Spinal cord (tissue), 10 donors: ENCODE results near the gene DMBX1. TPM values are rescaled to one million over a fixed set of nuclear protein-coding genes. Genes with fewer than 3 reads are reported as not detected.

Source experiments
- DNase-seq, 6 donors: peaks; one replicate each; pipeline versions ENCODE4 v3.0.0 to v3.0.0-alpha.2; 2013 to 2015; ENCODE audit warnings: low spot score in 6 of 6, low read depth in 4 of 6
- H3K27ac ChIP-seq: one replicate; pipeline ENCODE4 v1.5.1; 2013; ENCODE audit warnings: low read depth, low read length, control low read depth
- H3K27me3 ChIP-seq: one replicate; pipeline ENCODE4 v1.6.1; 2013; ENCODE audit warnings: low read length; ENCODE audit not compliant: control insufficient read depth, insufficient read depth
- H3K36me3 ChIP-seq: one replicate; pipeline ENCODE4 v1.6.1; 2013; ENCODE audit warnings: low read length; ENCODE audit not compliant: control insufficient read depth, insufficient read depth
- H3K4me1 ChIP-seq: one replicate; pipeline ENCODE4 v1.6.1; 2013; ENCODE audit warnings: low read length; ENCODE audit not compliant: control insufficient read depth, insufficient read depth
- H3K4me3 ChIP-seq: one replicate; pipeline ENCODE4 v1.5.1; 2013; ENCODE audit warnings: low read depth, low read length, control low read depth
- H3K9me3 ChIP-seq: one replicate; pipeline ENCODE4 v1.6.1; 2013; ENCODE audit warnings: low read length; ENCODE audit not compliant: control insufficient read depth, insufficient read depth
- WGBS: methylation state at CpG from one replicate; pipeline ENCODE4 v1.1.5; 2013; ENCODE audit warnings: missing lambda C conversion rate; ENCODE audit not compliant: insufficient coverage; 5-methylcytosine and 5-hydroxymethylcytosine counted together
- long read RNA-seq, 4 donors: transcript quantifications; one replicate each; lab custom pipeline, GENCODE V29; 2026
- polyA plus RNA-seq, 2 donors: library from polyadenylated mRNA; unstranded; fragments of 120-200 nt; gene quantifications; one replicate each; pipeline ENCODE4 v1.2.1, GENCODE V29; 2013; ENCODE audit not compliant: insufficient read length in 2 of 2
- total RNA-seq, 2 donors: library from RNA; depleted of rRNA in 1 of 2; stranded (reverse); fragments of 120-200 nt in 1 of 2; fragments of >200 nt in 1 of 2; gene quantifications; one replicate each; pipeline versions ENCODE4 v1.2.3 to v1.2.4, GENCODE V29; 2013 to 2014
- donor health status: healthy.

DMBX1 gene
- total RNA-seq = under 1 TPM; 0.10 to 0.33 TPM
- polyA plus RNA-seq = under 1 TPM; 0.23 to 0.29 TPM
- long read RNA-seq, donor 1 = 0 reads
- long read RNA-seq, donor 2 = 0 reads
- long read RNA-seq, donor 3 = 0 reads
- long read RNA-seq, donor 4 = 0 reads

DNA sequence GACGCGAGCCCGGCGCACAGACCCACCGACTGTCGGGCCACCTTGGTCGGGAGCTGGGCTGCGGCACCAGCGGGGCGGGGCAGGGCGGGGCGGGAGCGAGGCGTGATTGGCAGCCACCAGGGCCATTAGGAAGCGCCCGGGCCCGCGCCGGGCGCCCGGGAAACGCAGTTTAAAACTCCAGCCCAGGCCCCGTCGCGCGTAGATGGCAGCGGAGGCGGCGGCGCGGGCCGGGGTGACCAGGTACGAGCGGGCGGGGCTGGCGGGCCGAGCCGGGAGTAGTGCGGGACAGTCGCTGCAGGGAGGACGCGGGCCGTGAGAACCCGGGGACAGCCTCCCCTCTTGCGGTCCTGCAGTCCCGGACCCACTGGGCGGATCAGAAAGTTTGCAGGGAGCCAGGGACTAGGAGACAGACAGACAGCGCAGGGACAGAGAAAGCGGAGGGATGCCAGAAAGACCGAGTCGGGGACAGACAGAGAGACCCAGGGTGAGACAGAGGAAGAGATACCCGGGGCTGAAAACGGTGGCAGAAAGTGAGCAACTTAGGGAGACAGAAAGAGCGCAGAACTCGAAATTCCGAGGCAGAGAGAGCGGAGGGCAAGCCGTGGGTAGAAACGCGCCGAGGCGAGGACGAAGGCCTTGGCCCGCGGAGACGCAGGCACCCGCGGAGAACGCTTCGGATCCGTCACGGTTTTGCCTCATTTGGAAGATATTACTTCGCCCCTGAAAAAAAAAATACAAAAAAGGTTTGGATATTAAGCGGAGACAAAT is at the start of gene DMBX1:
DMBX1 (plus strand) TSS at position 199 of the 768 bp plus-strand sequence. CDS start 17,175 bp downstream, outside the sequence.
- no peaks in the 10 kb centered on the region for H3K36me3 ChIP-seq
- WGBS = under 1% methylated on average over 74 of the region's 74 CpGs
- no peak within 1 kb of the TSS for H3K27ac ChIP-seq
- peaks cover 99% of the 10 kb centered on the region for H3K27me3 ChIP-seq
- DNase-seq = peak in 2 of 6 donors; percentile 20 to 42
- peaks cover 25% of the 10 kb centered on the region for H3K4me1 ChIP-seq
- no peak within 1 kb of the TSS for H3K4me3 ChIP-seq
- no peaks in the 10 kb centered on the region for H3K9me3 ChIP-seq

DNA sequence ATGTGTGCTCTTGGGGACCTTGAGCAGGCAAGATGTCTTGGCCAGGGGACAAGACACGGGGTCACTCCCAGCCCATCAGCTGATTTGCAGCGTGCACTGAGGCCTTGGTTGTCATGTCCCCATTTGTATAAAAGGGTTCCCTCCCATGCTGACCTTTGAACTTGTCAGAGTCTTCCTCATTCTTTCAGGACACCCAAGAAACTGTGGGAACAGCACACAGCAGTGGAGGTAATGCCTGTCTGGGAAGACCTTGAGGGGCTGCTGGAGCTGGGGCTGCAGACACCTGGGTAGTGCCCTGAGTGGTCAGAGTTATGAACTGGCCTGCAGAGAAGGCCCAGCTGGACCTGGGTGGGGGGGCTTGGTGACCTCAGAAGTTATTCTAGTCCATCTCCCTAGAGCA is 49.2 kb upstream of the DMBX1 start:
- Histone ChIP-seq H3K9me3 (no peaks in the 10 kb centered on the region), H3K27me3 (peaks cover 15% of the 10 kb centered on the region), H3K4me3 (no peak overlapping the region), H3K36me3 (no peaks in the 10 kb centered on the region), H3K4me1 (peaks cover 10% of the 10 kb centered on the region), H3K27ac (no peak overlapping the region)
- DNase-seq = no peak
- 88% methylated on average over 2 of the region's 2 CpGs for WGBS

GRCh38 chr1:46442317-46443161 is 47.1 kb upstream of the DMBX1 start:
- no peaks in the 10 kb centered on the region for H3K36me3 ChIP-seq
- 11% methylated on average over 24 of the region's 25 CpGs for WGBS
- peak overlapping the region; percentile 25 for H3K4me3 ChIP-seq
- H3K27ac ChIP-seq = no peak overlapping the region
- H3K27me3 ChIP-seq = peaks cover 32% of the 10 kb centered on the region
- H3K4me1 ChIP-seq = peaks cover 10% of the 10 kb centered on the region
- peak in 3 of 6 donors; percentile 39 to 88 (median 69) for DNase-seq
- H3K9me3 ChIP-seq = no peaks in the 10 kb centered on the region

- Histone ChIP-seq H3K27me3 (peaks cover 50% of the 10 kb centered on the region), H3K36me3 (no peaks in the 10 kb centered on the region), H3K9me3 (no peaks in the 10 kb centered on the region), H3K4me3 (no peak overlapping the region), H3K4me1 (peaks cover 23% of the 10 kb centered on the region), H3K27ac (no peak overlapping the region)
- 64% methylated on average over 2 of the region's 3 CpGs for WGBS
- no peak for DNase-seq
Measured at GRCh38 chr1:46444466-46444865, 45.2 kb upstream of the DMBX1 start.

DNA sequence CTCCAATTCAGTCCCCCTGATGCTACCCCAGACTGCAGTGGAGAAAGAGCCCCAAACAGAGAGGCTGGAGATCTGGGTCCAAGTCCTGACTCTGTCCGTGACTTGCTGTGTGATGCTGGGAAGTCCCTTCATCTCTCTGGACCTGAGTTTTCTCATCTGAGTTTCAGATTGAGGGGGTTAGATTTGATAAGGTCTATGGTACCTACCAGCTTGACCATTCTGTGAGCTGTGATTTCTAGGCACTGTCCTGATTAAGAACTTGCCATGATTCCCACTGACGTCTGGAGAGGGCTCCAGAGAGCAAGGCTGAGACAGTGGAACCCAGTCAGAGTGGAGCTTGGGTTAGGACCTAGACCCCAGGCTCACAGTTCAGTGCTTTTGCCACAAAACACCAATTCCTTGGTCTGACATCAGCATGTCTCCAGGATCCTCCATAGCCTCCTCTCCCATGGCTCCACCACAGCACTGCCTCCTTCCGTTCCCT is 43.8 kb upstream of the DMBX1 start:
- Histone ChIP-seq H3K27me3 (peaks cover 64% of the 10 kb centered on the region), H3K27ac (no peak overlapping the region), H3K9me3 (no peaks in the 10 kb centered on the region), H3K4me3 (no peak overlapping the region), H3K36me3 (no peaks in the 10 kb centered on the region), H3K4me1 (peaks cover 23% of the 10 kb centered on the region)
- DNase-seq = no peak
- 58% methylated on average over 3 of the region's 3 CpGs for WGBS

DNA sequence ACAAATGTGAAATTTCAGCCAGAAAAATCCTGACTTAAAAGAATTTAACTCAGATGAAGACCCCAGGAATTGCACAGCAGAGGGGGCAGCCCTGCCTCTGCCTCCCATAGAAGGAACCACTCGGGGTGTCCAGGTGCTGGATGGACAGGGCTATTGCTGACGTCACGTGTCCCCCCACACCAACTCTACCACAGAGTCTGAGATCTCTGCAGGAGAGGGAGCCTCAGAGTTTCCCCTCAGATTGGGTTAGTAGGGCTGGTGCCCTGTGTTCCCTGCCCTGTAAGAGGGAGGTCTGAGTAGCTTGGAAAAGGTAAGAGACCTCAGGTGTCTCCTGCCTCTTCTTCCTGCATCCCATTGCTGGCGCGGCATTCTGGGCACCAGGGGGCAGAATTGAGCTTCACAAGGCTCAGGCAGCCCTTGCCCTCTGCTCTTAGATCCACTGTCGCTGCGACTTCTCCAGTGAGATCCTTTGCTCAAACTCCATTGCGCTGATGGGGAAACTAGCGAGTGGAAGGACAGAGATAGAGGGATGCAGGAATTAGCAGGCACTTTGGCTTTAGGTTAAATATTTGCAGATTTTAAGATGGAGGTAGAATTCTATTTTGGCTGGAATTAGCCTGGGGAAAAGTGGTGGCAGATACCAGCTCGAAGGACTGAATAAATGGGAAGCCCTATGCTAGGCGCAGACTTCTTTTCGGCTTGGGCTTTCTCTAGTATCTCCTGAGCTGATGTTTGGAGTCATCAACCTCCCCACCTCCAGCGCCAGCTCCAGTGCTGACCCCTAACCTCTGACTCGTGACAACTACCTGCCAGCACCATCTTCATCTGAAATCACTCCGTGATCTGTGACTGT is 42.8 kb upstream of the DMBX1 start:
- Histone ChIP-seq H3K9me3 (no peaks in the 10 kb centered on the region), H3K27me3 (peaks cover 74% of the 10 kb centered on the region), H3K4me3 (no peak overlapping the region), H3K36me3 (no peaks in the 10 kb centered on the region), H3K4me1 (peaks cover 23% of the 10 kb centered on the region), H3K27ac (no peak overlapping the region)
- DNase-seq = peak in 5 of 6 donors; percentile 60 to 95 (median 67)
- 19% methylated on average over 10 of the region's 15 CpGs for WGBS

DNA sequence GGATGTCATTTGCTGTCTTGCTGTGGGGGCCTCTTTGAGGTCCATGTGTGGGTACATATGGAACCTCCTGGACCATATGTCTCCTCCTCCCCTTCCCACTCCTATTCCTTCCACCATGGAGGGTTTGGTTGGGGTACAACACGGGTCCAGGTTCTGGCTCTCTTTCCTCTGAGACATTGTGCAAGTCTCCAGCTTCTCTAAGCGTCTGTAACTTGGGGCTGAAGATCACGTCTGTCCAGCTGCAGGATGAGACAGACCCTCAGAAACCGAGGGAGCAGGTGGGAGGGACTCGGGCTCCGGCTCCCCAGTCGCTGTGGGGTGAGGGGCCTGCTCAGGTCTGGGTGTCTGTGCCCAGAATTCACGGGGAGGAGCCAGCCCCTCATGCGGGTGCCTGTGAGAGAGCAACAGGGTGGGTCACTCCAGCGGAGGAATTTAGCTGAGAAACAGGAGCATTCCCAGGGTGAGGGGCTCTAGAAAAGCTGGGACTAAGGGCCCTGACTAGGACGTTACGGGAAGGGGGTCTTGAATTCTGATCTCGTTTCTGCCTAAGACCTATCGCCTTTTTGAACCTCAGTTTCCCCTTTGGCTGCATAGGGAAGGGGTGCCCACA is 42.0 kb upstream of the DMBX1 start:
- DNase-seq = no peak
- Histone ChIP-seq H3K4me1 (peaks cover 18% of the 10 kb centered on the region), H3K4me3 (no peak overlapping the region), H3K36me3 (no peaks in the 10 kb centered on the region), H3K27me3 (peaks cover 80% of the 10 kb centered on the region), H3K27ac (no peak overlapping the region), H3K9me3 (no peaks in the 10 kb centered on the region)
- 18% methylated on average over 14 of the region's 14 CpGs for WGBS

DNA sequence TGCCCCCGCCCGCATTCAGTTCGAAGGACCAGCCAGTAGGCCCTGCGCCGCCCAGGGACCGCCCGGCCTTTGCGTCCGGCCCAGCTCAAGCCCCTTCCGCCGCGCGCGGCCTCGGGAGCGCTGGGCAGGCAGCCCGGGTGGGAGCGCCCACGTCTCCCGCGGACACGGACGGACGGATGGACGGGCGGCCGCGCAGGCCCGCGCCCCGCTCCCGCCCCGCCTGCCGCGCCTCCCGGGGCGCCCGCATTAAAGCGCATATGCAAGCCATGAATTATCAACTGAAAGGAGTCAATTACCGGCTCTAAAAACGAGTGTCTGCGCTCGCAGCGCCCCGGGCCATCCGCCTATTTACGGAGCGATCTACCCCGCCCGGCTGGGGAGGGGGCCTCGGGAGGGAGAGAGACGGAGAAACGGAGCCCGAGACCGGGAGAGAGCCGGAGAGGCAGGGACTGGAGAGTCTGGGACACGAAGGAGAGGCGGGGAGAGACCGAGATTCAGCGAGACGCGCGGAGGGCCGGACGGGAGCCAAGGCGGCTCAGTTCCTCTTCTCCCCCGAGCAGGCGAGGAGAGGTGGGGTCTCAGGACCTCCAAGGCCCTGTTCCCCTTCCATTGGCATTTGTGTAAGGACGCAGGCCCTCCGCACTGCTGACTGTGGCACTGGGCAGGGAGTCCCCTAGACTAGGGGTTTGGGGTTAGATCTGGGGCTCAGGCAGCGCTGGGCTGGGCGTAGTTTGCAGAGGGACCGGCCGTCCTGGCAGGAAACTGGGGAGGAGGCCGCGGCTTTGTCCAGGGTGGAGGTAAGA is 41.3 kb upstream of the DMBX1 start:
- H3K4me3 ChIP-seq = peak overlapping the region; percentile 25
- no peak overlapping the region for H3K27ac ChIP-seq
- H3K36me3 ChIP-seq = no peaks in the 10 kb centered on the region
- no peaks in the 10 kb centered on the region for H3K9me3 ChIP-seq
- WGBS = 3% methylated on average over 76 of the region's 76 CpGs
- H3K4me1 ChIP-seq = peaks cover 13% of the 10 kb centered on the region
- H3K27me3 ChIP-seq = peaks cover 83% of the 10 kb centered on the region
- peak in 2 of 6 donors; percentile 50 to 51 for DNase-seq
